Stomach smooth muscle (tissue), 2 donors: Measurements from ENCODE around the gene DENND11.

Experiments used
- H3K27ac ChIP-seq: one replicate; pipeline ENCODE4 v1.7.0; 2013; ENCODE audit warnings: mild to moderate bottlenecking, low read length, inconsistent platforms
- H3K27me3 ChIP-seq, 2 donors: one replicate each; pipeline ENCODE4 v1.7.0; 2013; ENCODE audit warnings: low read length in 2 of 2; ENCODE audit not compliant: insufficient read depth in 2 of 2, control insufficient read depth in 1 of 2
- H3K36me3 ChIP-seq, 2 donors: one replicate each; pipeline ENCODE4 v1.7.0; 2013; ENCODE audit warnings: low read length in 2 of 2; ENCODE audit not compliant: control insufficient read depth in 2 of 2, insufficient read depth in 2 of 2
- H3K4me1 ChIP-seq: one replicate; pipeline ENCODE4 v1.7.0; 2013; ENCODE audit warnings: low read length; ENCODE audit not compliant: control insufficient read depth, insufficient read depth
- H3K4me3 ChIP-seq, 2 donors: one replicate each; pipeline ENCODE4 v1.7.0; 2013; ENCODE audit warnings: low read length in 2 of 2
- H3K9ac ChIP-seq, 2 donors: one replicate each; pipeline ENCODE4 v1.7.0; 2013; ENCODE audit warnings: low read length in 2 of 2, mild to moderate bottlenecking in 1 of 2
- H3K9me3 ChIP-seq, 2 donors: one replicate each; pipeline ENCODE4 v1.7.0; 2013; ENCODE audit warnings: low read length in 2 of 2; ENCODE audit not compliant: control insufficient read depth in 2 of 2
- donor health status: healthy.
- donor health status: Pancreatic carcinoma.

Gene DENND11

GRCh38 chr7:141663081-141663849 is 38.7 kb downstream of the DENND11 start:
- Histone ChIP-seq H3K27ac (no peak overlapping the region), H3K4me3 (no peak overlapping the region), H3K4me1 (no peaks in the 10 kb centered on the region), H3K36me3 (peaks cover 46 to 47% of the 10 kb centered on the region in 2 donors), H3K9ac (no peak overlapping the region), H3K27me3 (no peaks in the 10 kb centered on the region), H3K9me3 (no peaks in the 10 kb centered on the region)

GRCh38 chr7:141660259-141660658 is 41.7 kb downstream of the DENND11 start:
- Histone ChIP-seq H3K9me3 (no peaks in the 10 kb centered on the region), H3K36me3 (peaks cover 38 to 41% of the 10 kb centered on the region in 2 donors), H3K27me3 (no peaks in the 10 kb centered on the region), H3K4me3 (no peak overlapping the region), H3K27ac (no peak overlapping the region), H3K9ac (no peak overlapping the region), H3K4me1 (no peaks in the 10 kb centered on the region)

GRCh38 chr7:141659501-141659900 is 42.5 kb downstream of the DENND11 start:
- H3K4me3 ChIP-seq = no peak overlapping the region
- H3K4me1 ChIP-seq = no peaks in the 10 kb centered on the region
- peaks cover 31 to 41% of the 10 kb centered on the region in 2 donors for H3K36me3 ChIP-seq
- no peaks in the 10 kb centered on the region for H3K27me3 ChIP-seq
- H3K27ac ChIP-seq = no peak overlapping the region
- no peak overlapping the region for H3K9ac ChIP-seq
- no peaks in the 10 kb centered on the region for H3K9me3 ChIP-seq

DNA sequence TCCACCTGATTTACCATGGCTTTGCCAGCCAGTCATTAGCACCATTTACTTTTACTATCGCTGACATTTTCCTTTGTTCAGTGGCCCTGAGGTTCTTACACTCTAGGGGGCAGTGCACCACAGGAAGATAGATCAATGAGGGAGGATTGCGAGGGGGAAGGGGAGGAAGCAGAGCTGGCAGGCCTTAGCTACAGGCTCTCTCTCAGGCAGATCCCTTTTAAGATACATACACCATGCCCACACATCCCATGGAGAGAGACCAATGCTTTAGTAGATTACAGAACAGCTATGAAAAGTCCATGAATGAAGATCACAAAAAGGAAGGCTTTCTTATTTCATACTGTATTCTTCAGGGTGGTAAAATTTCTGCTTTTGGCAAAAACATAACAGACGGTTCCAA is 47.4 kb downstream of the DENND11 start:
- Histone ChIP-seq H3K9me3 (no peaks in the 10 kb centered on the region), H3K4me1 (peaks cover 3% of the 10 kb centered on the region), H3K27ac (no peak overlapping the region), H3K36me3 (peaks cover 7 to 12% of the 10 kb centered on the region in 2 donors), H3K27me3 (no peaks in the 10 kb centered on the region), H3K9ac (no peak overlapping the region), H3K4me3 (no peak overlapping the region)

GRCh38 chr7:141652691-141653090 is 49.3 kb downstream of the DENND11 start:
- peaks cover 3 to 7% of the 10 kb centered on the region in 2 donors for H3K36me3 ChIP-seq
- H3K9ac ChIP-seq = no peak overlapping the region
- no peak overlapping the region for H3K27ac ChIP-seq
- peaks cover 15% of the 10 kb centered on the region for H3K4me1 ChIP-seq
- no peaks in the 10 kb centered on the region for H3K27me3 ChIP-seq
- H3K4me3 ChIP-seq = no peak overlapping the region
- no peaks in the 10 kb centered on the region for H3K9me3 ChIP-seq
